Measurements from ENCODE around the gene FAM117A. TPM values are rescaled to one million over a fixed set of nuclear protein-coding genes. Genes with fewer than 3 reads are reported as not detected.
"Not testable (repeated sequence)": the region's sequence is repeated elsewhere in the genome, so short reads cannot be mapped to it uniquely, and the experiment has no call there.

Gene FAM117A
- total RNA-seq, 1 experiment from 2014 or later = 26.2 TPM

DNA sequence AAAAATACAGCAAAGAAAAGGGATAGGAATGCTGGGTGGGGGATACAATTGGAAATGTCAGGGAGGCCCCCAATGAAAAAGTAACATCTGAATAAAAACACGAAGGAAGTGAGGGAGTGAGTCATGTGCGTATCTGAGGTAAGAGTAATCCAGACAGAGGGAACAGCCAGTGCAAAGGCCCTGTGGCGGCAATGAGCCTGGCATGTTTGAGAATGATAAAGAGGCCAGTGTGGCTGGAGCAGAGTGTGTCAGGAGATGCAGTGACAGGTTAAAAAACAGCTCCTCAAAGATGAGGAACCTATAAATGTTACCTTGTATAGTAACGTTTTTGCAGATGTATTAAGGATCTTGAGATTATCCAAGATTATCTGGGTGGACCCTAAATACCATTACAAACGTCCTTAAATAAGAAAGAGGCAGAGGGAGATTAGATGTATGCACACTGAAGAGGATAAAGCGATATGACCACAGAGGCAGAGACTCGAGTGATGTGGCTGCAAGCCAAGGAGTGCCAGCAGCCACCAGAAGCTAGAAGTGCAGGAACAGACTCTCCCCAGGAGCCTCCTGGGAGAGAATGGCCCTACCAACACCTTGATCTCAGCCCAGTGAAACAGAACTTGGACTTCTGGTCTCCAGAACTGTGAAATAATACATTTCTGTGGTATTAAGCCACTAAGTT, 38.3 kb downstream of the FAM117A start:
- Mint-ChIP-seq H3K27ac (no peak overlapping the region), H3K4me1 (0 out of 2 replicates have a peak, but pooled peaks cover 2% of the 10 kb centered on the region), H3K4me3 (no peak overlapping the region), H3K9me3 (peaks cover 9% of the 10 kb centered on the region), H3K27me3 (ENCODE audit: low read depth) (no peaks in the 10 kb centered on the region; the same call in 1 of the 2 replicates), H3K36me3 (peaks cover 29% of the 10 kb centered on the region)
- ChIA-PET CTCF (no interaction called here), POLR2A (no interaction called here)
- no peak for TF ChIP-seq NR2C2 (CRISPR knock-in tag; IDR thresholded peaks at IDR 0.05)
- TF ChIP-seq NFATC4 (CRISPR knock-in tag; IDR thresholded peaks at IDR 0.05) = no peak
- DNase-seq (ENCODE audit: low spot score) = no peak
- ATAC-seq = no peak

GRCh38 chr17:49724552-49724951, 39.4 kb downstream of the FAM117A start:
- not testable (repeated sequence) for H3K9me3 Mint-ChIP-seq; DNase-seq (ENCODE audit: low spot score); H3K4me1 Mint-ChIP-seq; ATAC-seq; H3K4me3 Mint-ChIP-seq; H3K27me3 Mint-ChIP-seq (ENCODE audit: low read depth)
- ChIA-PET POLR2A (interaction anchor here (0.7 to 0.9 kb wide), 2 partner anchors 16 to 97 kb away, joined by 4 to 6 read pairs; no protein-coding TSS in a partner anchor), CTCF (interaction anchor here (2.7 kb wide), 1 partner anchor 16 kb away, joined by 11 read pairs; the partner anchor contains the start of gene SLC35B1)
- H3K36me3 Mint-ChIP-seq = peaks cover 35% of the 10 kb centered on the region
- H3K27ac Mint-ChIP-seq = peak overlapping the region; percentile 3; the same call in 1 of the 2 replicates

GRCh38 chr17:49723423-49723822, 40.5 kb downstream of the FAM117A start:
- POLR2A ChIA-PET = no interaction called here
- Mint-ChIP-seq H3K27ac (no peak overlapping the region), H3K27me3 (ENCODE audit: low read depth) (no peaks in the 10 kb centered on the region; the same call in 1 of the 2 replicates), H3K4me1 (0 out of 2 replicates have a peak, but pooled peaks cover 2% of the 10 kb centered on the region), H3K9me3 (peaks cover 9% of the 10 kb centered on the region), H3K36me3 (peaks cover 40% of the 10 kb centered on the region), H3K4me3 (no peak overlapping the region)
- TF ChIP-seq, protein P1, sequence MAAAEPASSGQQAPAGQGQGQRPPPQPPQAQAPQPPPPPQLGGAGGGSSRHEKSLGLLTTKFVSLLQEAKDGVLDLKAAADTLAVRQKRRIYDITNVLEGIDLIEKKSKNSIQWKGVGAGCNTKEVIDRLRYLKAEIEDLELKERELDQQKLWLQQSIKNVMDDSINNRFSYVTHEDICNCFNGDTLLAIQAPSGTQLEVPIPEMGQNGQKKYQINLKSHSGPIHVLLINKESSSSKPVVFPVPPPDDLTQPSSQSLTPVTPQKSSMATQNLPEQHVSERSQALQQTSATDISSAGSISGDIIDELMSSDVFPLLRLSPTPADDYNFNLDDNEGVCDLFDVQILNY (CRISPR knock-in tag; IDR thresholded peaks at IDR 0.05) = no peak
- no peak for TF ChIP-seq E2F1 (CRISPR knock-in tag; IDR thresholded peaks at IDR 0.05)
- no peak for TF ChIP-seq RELA (CRISPR knock-in tag; IDR thresholded peaks at IDR 0.05; ENCODE audit: borderline replicate concordance)
- TF ChIP-seq USF2 (CRISPR knock-in tag; IDR thresholded peaks at IDR 0.05) = no peak
- TF ChIP-seq GABPB1 (CRISPR knock-in tag; IDR thresholded peaks at IDR 0.05) = no peak
- TF ChIP-seq NR3C1 (CRISPR knock-in tag; conservative IDR thresholded peaks at IDR 0.05; ENCODE audit: low read depth) = no peak
- no peak for DNase-seq (ENCODE audit: low spot score)
- ATAC-seq = no peak
- CTCF ChIA-PET = interaction anchor here (2.7 kb wide), 1 partner anchor 15 kb away, joined by 11 read pairs; the partner anchor contains the start of gene SLC35B1

DNA sequence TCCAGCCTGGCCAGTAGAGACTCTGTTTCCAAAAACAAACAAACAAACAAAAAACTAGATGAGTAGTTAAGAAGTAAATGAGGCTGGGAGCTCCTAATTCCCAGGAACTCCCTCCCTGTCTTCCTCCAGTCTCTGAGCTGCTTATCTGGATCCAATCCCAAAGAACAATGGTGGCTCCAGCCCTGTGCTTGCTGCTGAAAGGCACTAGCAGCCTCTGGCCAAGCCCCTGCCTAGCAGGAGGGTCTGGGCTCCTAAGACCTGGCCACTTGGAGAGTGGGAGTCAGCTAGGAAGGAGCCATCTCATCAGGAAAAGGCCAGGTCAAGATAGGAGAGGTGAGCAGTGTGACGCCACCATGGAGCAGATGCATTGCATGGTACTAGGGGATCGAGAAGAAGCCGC, 41.9 kb downstream of the FAM117A start:
- Mint-ChIP-seq H3K36me3 (peaks cover 48% of the 10 kb centered on the region), H3K27ac (no peak overlapping the region), H3K27me3 (ENCODE audit: low read depth) (no peaks in the 10 kb centered on the region; the same call in 1 of the 2 replicates), H3K4me1 (0 out of 2 replicates have a peak, but pooled peaks cover 2% of the 10 kb centered on the region), H3K9me3 (peaks cover 9% of the 10 kb centered on the region), H3K4me3 (no peak overlapping the region)
- ChIA-PET CTCF (interaction anchor here (0.8 to 2.7 kb wide), 4 partner anchors 14 to 276 kb away, joined by 3 to 11 read pairs (median 3); partner anchors contain the start of gene SLC35B1), POLR2A (interaction anchor here (0.6 to 0.8 kb wide), 2 partner anchors 41 to 122 kb away, joined by 3 read pairs; no protein-coding TSS in a partner anchor)
- no peak for DNase-seq (ENCODE audit: low spot score)
- no peak for ATAC-seq
- TF ChIP-seq ESRRA (CRISPR knock-in tag; IDR thresholded peaks at IDR 0.05; ENCODE audit: borderline replicate concordance) = no peak
- no peak for TF ChIP-seq RORB (CRISPR knock-in tag; IDR thresholded peaks at IDR 0.05)
- no peak for TF ChIP-seq NFATC4 (CRISPR knock-in tag; IDR thresholded peaks at IDR 0.05)
- TF ChIP-seq MXD4 (CRISPR knock-in tag; IDR thresholded peaks at IDR 0.05; ENCODE audit: borderline replicate concordance) = no peak
- TF ChIP-seq, protein P2, sequence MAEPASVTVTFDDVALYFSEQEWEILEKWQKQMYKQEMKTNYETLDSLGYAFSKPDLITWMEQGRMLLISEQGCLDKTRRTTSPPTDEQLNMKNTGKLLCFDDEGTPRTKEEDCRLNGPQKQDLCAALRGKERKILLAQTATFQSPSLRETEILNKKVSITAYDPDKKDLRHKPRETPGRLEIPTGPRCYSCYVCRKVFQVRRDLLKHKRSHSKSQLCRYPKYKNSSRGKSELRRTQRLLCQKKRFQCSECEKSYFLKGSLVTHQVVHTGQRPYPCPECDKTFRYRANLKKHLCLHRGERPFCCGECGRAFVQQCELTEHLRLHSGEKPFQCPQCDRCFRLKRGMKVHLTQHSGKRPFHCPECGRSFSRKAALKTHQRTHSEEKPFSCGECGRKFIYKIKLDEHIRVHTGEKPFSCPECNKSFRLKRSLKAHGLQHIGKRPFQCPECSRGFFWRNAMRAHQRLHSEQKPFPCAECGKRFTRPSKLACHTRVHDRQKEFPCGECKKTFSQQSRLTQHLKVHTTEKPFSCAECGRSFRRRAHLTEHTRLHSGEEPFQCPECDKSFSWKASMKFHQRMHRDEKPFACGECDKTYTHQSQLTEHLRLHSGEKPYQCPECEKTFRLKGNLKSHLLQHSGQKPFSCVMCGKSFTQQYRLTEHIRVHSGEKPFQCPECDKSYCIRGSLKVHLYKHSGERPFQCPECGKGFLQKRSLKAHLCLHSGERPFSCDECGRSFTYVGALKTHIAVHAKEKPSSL (CRISPR knock-in tag; conservative IDR thresholded peaks at IDR 0.05) = no peak
- no peak for TF ChIP-seq ZNF416 (CRISPR knock-in tag; IDR thresholded peaks at IDR 0.05)
- no peak for TF ChIP-seq ZNF423 (CRISPR knock-in tag; IDR thresholded peaks at IDR 0.05)
- TF ChIP-seq ZNF263 (CRISPR knock-in tag; IDR thresholded peaks at IDR 0.05; ENCODE audit: low read depth) = no peak
- TF ChIP-seq, protein P3, sequence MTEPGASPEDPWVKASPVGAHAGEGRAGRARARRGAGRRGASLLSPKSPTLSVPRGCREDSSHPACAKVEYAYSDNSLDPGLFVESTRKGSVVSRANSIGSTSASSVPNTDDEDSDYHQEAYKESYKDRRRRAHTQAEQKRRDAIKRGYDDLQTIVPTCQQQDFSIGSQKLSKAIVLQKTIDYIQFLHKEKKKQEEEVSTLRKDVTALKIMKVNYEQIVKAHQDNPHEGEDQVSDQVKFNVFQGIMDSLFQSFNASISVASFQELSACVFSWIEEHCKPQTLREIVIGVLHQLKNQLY (CRISPR knock-in tag; IDR thresholded peaks at IDR 0.05) = no peak
- TF ChIP-seq TEAD4 (CRISPR knock-in tag; IDR thresholded peaks at IDR 0.05) = no peak
- no peak for TF ChIP-seq ZNF317 (CRISPR knock-in tag; IDR thresholded peaks at IDR 0.05; ENCODE audit: borderline replicate concordance, low read depth)
- no peak for TF ChIP-seq ATF6 (CRISPR knock-in tag; IDR thresholded peaks at IDR 0.05)
